ENCODE results near the gene ZXDC. TPM values are rescaled to one million over a fixed set of nuclear protein-coding genes. Genes with fewer than 3 reads are reported as not detected.

The ZXDC gene
- total RNA-seq, 1 experiment from 2014 or later = 37.2 TPM

DNA sequence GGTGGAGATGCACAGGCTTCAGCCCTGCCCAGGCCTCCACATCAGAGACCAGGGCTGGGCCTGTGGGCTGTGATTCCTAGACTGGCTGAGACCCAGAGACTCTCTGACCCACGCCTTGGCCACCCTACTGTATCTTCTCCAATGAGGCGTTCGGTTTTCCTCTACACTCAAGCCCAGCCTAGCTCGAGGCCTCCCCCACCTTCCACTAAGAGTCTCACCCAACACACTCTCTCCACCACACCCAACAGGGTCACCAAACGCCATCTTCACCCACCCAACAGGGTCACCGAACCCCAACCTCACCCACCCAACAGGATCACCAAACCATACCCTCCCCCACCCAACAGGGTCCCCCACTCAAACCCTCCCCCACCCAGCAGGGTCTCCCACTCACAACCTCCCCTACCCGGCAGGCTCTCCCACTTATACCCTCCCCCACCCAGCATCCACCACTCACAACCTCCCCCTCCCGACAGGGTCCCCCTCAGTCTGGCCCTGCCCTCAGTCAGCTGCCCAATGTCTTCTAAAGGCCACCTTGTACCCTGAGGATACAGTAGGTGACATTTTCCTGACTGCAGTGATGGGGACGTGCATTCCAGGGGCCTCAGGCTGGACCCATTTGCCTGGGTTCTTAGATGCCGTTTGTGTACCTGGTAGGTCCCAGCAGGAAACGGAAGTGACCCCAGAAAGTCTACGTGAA lies 60.6 kb downstream of the ZXDC start:
- ChIA-PET CTCF (no interaction called here), POLR2A (no interaction called here)
- Mint-ChIP-seq H3K27me3 (ENCODE audit: insufficient read depth, unreplicated experiment) (peaks cover 25% of the 10 kb centered on the region), H3K27ac (ENCODE audit: low read depth, unreplicated experiment) (no peak overlapping the region), H3K9me3 (ENCODE audit: unreplicated experiment) (no peaks in the 10 kb centered on the region), H3K4me3 (ENCODE audit: unreplicated experiment) (no peak overlapping the region), H3K36me3 (ENCODE audit: insufficient read depth, unreplicated experiment) (peaks cover 5% of the 10 kb centered on the region), H3K4me1 (ENCODE audit: insufficient read depth, unreplicated experiment) (peaks cover 2% of the 10 kb centered on the region)
- TF ChIP-seq, protein P1, sequence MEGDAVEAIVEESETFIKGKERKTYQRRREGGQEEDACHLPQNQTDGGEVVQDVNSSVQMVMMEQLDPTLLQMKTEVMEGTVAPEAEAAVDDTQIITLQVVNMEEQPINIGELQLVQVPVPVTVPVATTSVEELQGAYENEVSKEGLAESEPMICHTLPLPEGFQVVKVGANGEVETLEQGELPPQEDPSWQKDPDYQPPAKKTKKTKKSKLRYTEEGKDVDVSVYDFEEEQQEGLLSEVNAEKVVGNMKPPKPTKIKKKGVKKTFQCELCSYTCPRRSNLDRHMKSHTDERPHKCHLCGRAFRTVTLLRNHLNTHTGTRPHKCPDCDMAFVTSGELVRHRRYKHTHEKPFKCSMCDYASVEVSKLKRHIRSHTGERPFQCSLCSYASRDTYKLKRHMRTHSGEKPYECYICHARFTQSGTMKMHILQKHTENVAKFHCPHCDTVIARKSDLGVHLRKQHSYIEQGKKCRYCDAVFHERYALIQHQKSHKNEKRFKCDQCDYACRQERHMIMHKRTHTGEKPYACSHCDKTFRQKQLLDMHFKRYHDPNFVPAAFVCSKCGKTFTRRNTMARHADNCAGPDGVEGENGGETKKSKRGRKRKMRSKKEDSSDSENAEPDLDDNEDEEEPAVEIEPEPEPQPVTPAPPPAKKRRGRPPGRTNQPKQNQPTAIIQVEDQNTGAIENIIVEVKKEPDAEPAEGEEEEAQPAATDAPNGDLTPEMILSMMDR (IDR thresholded peaks at IDR 0.05; ENCODE audit: unreplicated experiment) = no peak
- intact Hi-C loops (cut with micrococcal nuclease) = no loop called here
- no peak for DNase-seq (ENCODE audit: unreplicated experiment)
- no TSS peak for BruUV-seq (replicated peaks)

DNA sequence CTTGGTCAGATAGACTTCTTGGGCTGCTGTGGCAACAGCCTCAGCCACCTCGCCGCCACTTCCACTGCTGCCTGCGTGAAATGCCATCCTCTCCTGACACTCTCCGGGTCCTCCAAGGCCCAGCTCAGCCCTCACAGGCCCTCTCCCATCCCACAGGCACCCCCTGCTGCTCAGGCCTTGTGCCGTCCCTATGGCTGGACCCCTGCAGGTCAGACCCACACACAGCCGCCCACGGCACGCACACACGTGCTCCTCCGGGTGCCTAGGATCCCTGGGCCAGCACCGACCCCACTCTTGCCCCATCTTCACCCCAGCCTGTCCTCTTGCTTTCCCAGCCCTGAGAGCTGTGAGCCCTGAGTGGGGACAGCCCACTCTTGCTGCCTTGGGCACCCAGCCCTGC lies 61.3 kb downstream of the ZXDC start:
- BruUV-seq (replicated peaks) = no TSS peak
- Mint-ChIP-seq H3K9me3 (ENCODE audit: unreplicated experiment) (no peaks in the 10 kb centered on the region), H3K36me3 (ENCODE audit: insufficient read depth, unreplicated experiment) (peaks cover 5% of the 10 kb centered on the region), H3K27me3 (ENCODE audit: insufficient read depth, unreplicated experiment) (peaks cover 32% of the 10 kb centered on the region), H3K4me3 (ENCODE audit: unreplicated experiment) (no peak overlapping the region), H3K27ac (ENCODE audit: low read depth, unreplicated experiment) (no peak overlapping the region), H3K4me1 (ENCODE audit: insufficient read depth, unreplicated experiment) (no peaks in the 10 kb centered on the region)
- no peak for DNase-seq (ENCODE audit: unreplicated experiment)
- TF ChIP-seq, protein P1 (IDR thresholded peaks at IDR 0.05; ENCODE audit: unreplicated experiment) = no peak
- ChIA-PET CTCF (no interaction called here), POLR2A (no interaction called here)
- intact Hi-C loops (cut with micrococcal nuclease) = no loop called here

DNA sequence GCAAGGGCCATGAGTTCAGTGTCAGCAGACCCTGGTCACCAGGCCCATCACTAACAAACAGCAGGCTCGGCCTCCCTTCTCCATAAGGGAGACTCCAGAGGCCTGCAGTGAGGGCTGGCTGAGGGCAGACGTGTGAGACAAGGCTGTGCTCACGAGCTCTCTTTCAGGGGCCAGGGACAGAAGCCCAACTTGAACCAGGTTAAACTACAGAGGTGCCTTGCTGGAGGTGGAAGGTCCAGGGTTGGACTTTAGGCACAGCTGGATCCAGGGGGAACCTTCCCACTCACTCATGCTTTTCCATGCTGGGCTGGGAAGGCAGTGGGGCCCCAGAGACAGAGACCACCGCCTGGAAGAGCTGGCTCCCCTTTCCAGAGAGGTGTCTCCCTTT lies 62.0 kb downstream of the ZXDC start:
- POLR2A ChIA-PET = no interaction called here

DNA sequence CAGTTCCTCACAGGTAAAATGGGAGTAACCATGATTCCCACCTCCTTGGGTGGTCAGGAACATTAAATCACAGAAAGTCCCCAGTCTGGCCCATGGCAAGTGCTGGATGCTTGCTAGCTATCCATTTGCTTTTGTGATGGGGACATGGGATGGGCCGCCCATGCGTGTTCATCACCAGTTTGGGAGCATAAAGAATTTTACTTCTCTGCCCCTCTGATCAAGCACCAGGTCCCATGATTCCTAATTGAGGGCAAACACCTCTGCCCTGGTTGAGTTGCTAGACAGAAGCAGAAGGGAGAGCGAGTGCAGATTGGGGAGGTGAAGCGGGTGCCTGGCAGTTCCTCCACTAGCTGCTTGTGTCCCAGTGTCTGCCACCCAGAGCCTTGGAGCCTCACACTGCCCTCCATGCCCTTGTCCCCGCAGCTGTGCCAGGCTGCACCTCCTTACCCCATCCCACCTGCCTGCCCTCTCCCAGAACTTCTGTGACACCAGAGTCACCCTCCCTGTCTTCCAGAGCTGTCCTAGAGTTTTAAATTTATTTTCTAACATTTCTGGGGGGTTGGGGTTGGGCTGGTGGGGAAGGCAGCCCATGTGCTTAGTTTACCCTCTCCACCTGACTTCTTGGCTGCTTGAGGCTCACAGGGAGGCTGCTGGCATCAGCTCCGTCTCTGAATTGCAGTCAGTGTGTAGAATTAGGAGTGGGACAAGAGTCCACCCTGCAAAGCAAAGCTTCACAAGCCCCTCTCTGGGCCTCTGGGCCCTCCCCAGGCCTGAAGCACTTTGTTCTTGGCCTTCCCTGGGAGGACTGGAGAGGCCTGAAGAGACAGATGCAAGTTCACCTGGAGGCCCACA lies 62.6 kb downstream of the ZXDC start:
- H3K27me3 Mint-ChIP-seq (ENCODE audit: insufficient read depth, unreplicated experiment) = peaks cover 46% of the 10 kb centered on the region
- CTCF ChIA-PET = interaction anchor here (0.5 to 1.2 kb wide), 3 partner anchors 279 to 1499 kb away, joined by 3 to 4 read pairs (median 3); no protein-coding TSS in a partner anchor
- H3K4me3 Mint-ChIP-seq (ENCODE audit: unreplicated experiment) = no peak overlapping the region
- no peak for DNase-seq (ENCODE audit: unreplicated experiment)
- H3K4me1 Mint-ChIP-seq (ENCODE audit: insufficient read depth, unreplicated experiment) = no peaks in the 10 kb centered on the region
- H3K27ac Mint-ChIP-seq (ENCODE audit: low read depth, unreplicated experiment) = no peak overlapping the region
- no peaks in the 10 kb centered on the region for H3K9me3 Mint-ChIP-seq (ENCODE audit: unreplicated experiment)
- intact Hi-C loops (cut with micrococcal nuclease) = no loop called here
- TF ChIP-seq, protein P1 (IDR thresholded peaks at IDR 0.05; ENCODE audit: unreplicated experiment) = no peak
- POLR2A ChIA-PET = no interaction called here
- BruUV-seq (replicated peaks) = no TSS peak
- peaks cover 5% of the 10 kb centered on the region for H3K36me3 Mint-ChIP-seq (ENCODE audit: insufficient read depth, unreplicated experiment)

More for the DNA sequence above, 62.0 kb downstream of the ZXDC start:
- DNase-seq (ENCODE audit: unreplicated experiment) = no peak
- CTCF ChIA-PET = interaction anchor here (0.6 to 1.2 kb wide), 2 partner anchors 280 to 1498 kb away, joined by 3 read pairs; no protein-coding TSS in a partner anchor
- Mint-ChIP-seq H3K27me3 (ENCODE audit: insufficient read depth, unreplicated experiment) (peaks cover 40% of the 10 kb centered on the region), H3K36me3 (ENCODE audit: insufficient read depth, unreplicated experiment) (peaks cover 5% of the 10 kb centered on the region), H3K9me3 (ENCODE audit: unreplicated experiment) (no peaks in the 10 kb centered on the region), H3K4me1 (ENCODE audit: insufficient read depth, unreplicated experiment) (no peaks in the 10 kb centered on the region), H3K27ac (ENCODE audit: low read depth, unreplicated experiment) (no peak overlapping the region), H3K4me3 (ENCODE audit: unreplicated experiment) (no peak overlapping the region)
- TF ChIP-seq, protein P1 (IDR thresholded peaks at IDR 0.05; ENCODE audit: unreplicated experiment) = no peak
- intact Hi-C loops (cut with micrococcal nuclease) = no loop called here
- no TSS peak for BruUV-seq (replicated peaks)

Data from MCF 10A (cell line).